Activated CD8-positive, alpha-beta T cell treated with anti-CD3 and anti-CD28 coated beads, Interleukin-2, amount 10 ng/mL, durations not matched to agents 7 days and 5 days (primary cell): ENCODE results near the gene ZMIZ1. TPM values are rescaled to one million over a fixed set of nuclear protein-coding genes. Genes with fewer than 3 reads are reported as not detected.

Experiments used
- ATAC-seq: fragments of 150-1000 bp; cut with Tn5 transposase; one replicate; pipeline ENCODE4 v1.10.0; 2021; ENCODE audit warnings: moderate library complexity
- CTCF ChIA-PET: fragments of 350-600 bp; sonication (Branson Sonifier 250); formaldehyde crosslinking; loops from one replicate; lab custom pipeline; 2021; ENCODE audit warnings: antibody characterized with exemption; lab: Charles Lee
- POLR2A ChIA-PET: fragments of 350-600 bp; sonication (Branson Sonifier 250); formaldehyde crosslinking; loops from one replicate; lab custom pipeline; 2021; ENCODE audit warnings: antibody characterized with exemption; lab: Charles Lee
- DNase-seq: peaks from one replicate; pipeline ENCODE4 v3.0.0-alpha.2; 2020
- H3K27ac Mint-ChIP-seq: one replicate; pipeline ENCODE4 v1.8.0; 2021; ENCODE audit warnings: mild to moderate bottlenecking, mixed read lengths
- H3K27me3 Mint-ChIP-seq: one replicate; pipeline ENCODE4 v1.8.0; 2021; ENCODE audit warnings: low read depth, mixed read lengths
- H3K36me3 Mint-ChIP-seq: one replicate; pipeline ENCODE4 v1.8.0; 2021; ENCODE audit warnings: low read depth, mixed read lengths
- H3K4me1 Mint-ChIP-seq: one replicate; pipeline ENCODE4 v1.8.0; 2021; ENCODE audit warnings: low read depth, mixed read lengths
- H3K4me3 Mint-ChIP-seq: one replicate; pipeline ENCODE4 v1.8.0; 2021; ENCODE audit warnings: mild to moderate bottlenecking, mixed read lengths
- H3K9me3 Mint-ChIP-seq: one replicate; pipeline ENCODE4 v1.8.0; 2022; ENCODE audit warnings: mixed read lengths; ENCODE audit not compliant: insufficient read depth
- total RNA-seq, 2 experiments: library from RNA; stranded (reverse); gene quantifications; one replicate each; pipeline ENCODE4 v1.2.3, GENCODE V29; 2021

ZMIZ1 gene
- total RNA-seq, 2 experiments from 2014 or later, result 39.9 to 40.6 TPM

GRCh38 chr10:79171504-79171903, 102.7 kb downstream of the ZMIZ1 start:
- H3K4me1 Mint-ChIP-seq, result no peaks in the 10 kb centered on the region
- DNase-seq, result no peak
- H3K27me3 Mint-ChIP-seq, result no peaks in the 10 kb centered on the region
- no peak overlapping the region for H3K4me3 Mint-ChIP-seq
- ATAC-seq, result no peak
- POLR2A ChIA-PET, result no interaction called here
- no peaks in the 10 kb centered on the region for H3K9me3 Mint-ChIP-seq
- no peaks in the 10 kb centered on the region for H3K36me3 Mint-ChIP-seq
- CTCF ChIA-PET, result no interaction called here
- no peak overlapping the region for H3K27ac Mint-ChIP-seq

- CTCF ChIA-PET, result interaction anchor here (1.3 kb wide), 1 partner anchor 22 kb away, joined by 3 read pairs; no protein-coding TSS in a partner anchor
- no peak overlapping the region for H3K4me3 Mint-ChIP-seq
- no peak overlapping the region for H3K27ac Mint-ChIP-seq
- POLR2A ChIA-PET, result no interaction called here
- no peaks in the 10 kb centered on the region for H3K27me3 Mint-ChIP-seq
- H3K9me3 Mint-ChIP-seq, result no peaks in the 10 kb centered on the region
- no peaks in the 10 kb centered on the region for H3K36me3 Mint-ChIP-seq
- no peaks in the 10 kb centered on the region for H3K4me1 Mint-ChIP-seq
- no peak for DNase-seq
- no peak for ATAC-seq
These were observed 104.1 kb downstream of the ZMIZ1 start for GRCh38 chr10:79172881-79173280.

- Mint-ChIP-seq H3K9me3 (no peaks in the 10 kb centered on the region), H3K4me1 (no peaks in the 10 kb centered on the region), H3K36me3 (no peaks in the 10 kb centered on the region), H3K27me3 (no peaks in the 10 kb centered on the region), H3K4me3 (no peak overlapping the region), H3K27ac (no peak overlapping the region)
- DNase-seq (no peak), ATAC-seq (no peak)
- ChIA-PET POLR2A (no interaction called here), CTCF (interaction anchor here (1.3 kb wide), 1 partner anchor 22 kb away, joined by 3 read pairs; no protein-coding TSS in a partner anchor)
These were observed 105.0 kb downstream of the ZMIZ1 start for GRCh38 chr10:79173582-79174262.

- H3K4me3 Mint-ChIP-seq, result no peak overlapping the region
- DNase-seq (no peak), ATAC-seq (no peak)
- H3K27me3 Mint-ChIP-seq, result no peaks in the 10 kb centered on the region
- no peaks in the 10 kb centered on the region for H3K4me1 Mint-ChIP-seq
- H3K36me3 Mint-ChIP-seq, result no peaks in the 10 kb centered on the region
- no peak overlapping the region for H3K27ac Mint-ChIP-seq
- CTCF ChIA-PET, result interaction anchor here (1.2 kb wide), 1 partner anchor 19 kb away, joined by 6 read pairs; no protein-coding TSS in a partner anchor
- H3K9me3 Mint-ChIP-seq, result no peaks in the 10 kb centered on the region
- POLR2A ChIA-PET, result no interaction called here
These were observed 107.3 kb downstream of the ZMIZ1 start for GRCh38 chr10:79176052-79176501.

- Mint-ChIP-seq H3K36me3 (no peaks in the 10 kb centered on the region), H3K4me3 (no peak overlapping the region), H3K27ac (no peak overlapping the region), H3K4me1 (no peaks in the 10 kb centered on the region), H3K27me3 (no peaks in the 10 kb centered on the region), H3K9me3 (no peaks in the 10 kb centered on the region)
- ChIA-PET POLR2A (interaction anchor here (0.6 kb wide), 1 partner anchor 518 kb away, joined by 3 read pairs; no protein-coding TSS in a partner anchor), CTCF (interaction anchor here (1.2 kb wide), 1 partner anchor 18 kb away, joined by 6 read pairs; no protein-coding TSS in a partner anchor)
- DNase-seq, result no peak
- no peak for ATAC-seq
These were observed 108.3 kb downstream of the ZMIZ1 start for GRCh38 chr10:79176949-79177602.

- H3K36me3 Mint-ChIP-seq, result no peaks in the 10 kb centered on the region
- H3K4me1 Mint-ChIP-seq, result no peaks in the 10 kb centered on the region
- no peak overlapping the region for H3K27ac Mint-ChIP-seq
- DNase-seq (no peak), ATAC-seq (no peak)
- no peaks in the 10 kb centered on the region for H3K9me3 Mint-ChIP-seq
- ChIA-PET POLR2A (no interaction called here), CTCF (interaction anchor here (1.9 kb wide), 1 partner anchor 17 kb away, joined by 5 read pairs; no protein-coding TSS in a partner anchor)
- H3K27me3 Mint-ChIP-seq, result no peaks in the 10 kb centered on the region
- H3K4me3 Mint-ChIP-seq, result no peak overlapping the region
These were observed 109.4 kb downstream of the ZMIZ1 start for GRCh38 chr10:79178070-79178576.

GRCh38 chr10:79178614-79179163, 109.9 kb downstream of the ZMIZ1 start:
- ChIA-PET POLR2A (no interaction called here), CTCF (interaction anchor here (1.9 kb wide), 1 partner anchor 16 kb away, joined by 5 read pairs; no protein-coding TSS in a partner anchor)
- no peaks in the 10 kb centered on the region for H3K9me3 Mint-ChIP-seq
- no peak overlapping the region for H3K4me3 Mint-ChIP-seq
- peak overlapping the region; percentile 9 for H3K27ac Mint-ChIP-seq
- no peaks in the 10 kb centered on the region for H3K27me3 Mint-ChIP-seq
- no peaks in the 10 kb centered on the region for H3K4me1 Mint-ChIP-seq
- no peaks in the 10 kb centered on the region for H3K36me3 Mint-ChIP-seq
- ATAC-seq (no peak), DNase-seq (no peak)

- Mint-ChIP-seq H3K4me1 (no peaks in the 10 kb centered on the region), H3K27me3 (no peaks in the 10 kb centered on the region), H3K4me3 (no peak overlapping the region), H3K36me3 (no peaks in the 10 kb centered on the region), H3K27ac (peak overlapping the region; percentile 9), H3K9me3 (no peaks in the 10 kb centered on the region)
- DNase-seq (no peak), ATAC-seq (no peak)
- CTCF ChIA-PET, result interaction anchor here (1.9 kb wide), 1 partner anchor 15 kb away, joined by 5 read pairs; no protein-coding TSS in a partner anchor
- POLR2A ChIA-PET, result no interaction called here
These were observed 110.6 kb downstream of the ZMIZ1 start for GRCh38 chr10:79179164-79179956.

GRCh38 chr10:79179957-79180309, 111.2 kb downstream of the ZMIZ1 start:
- CTCF ChIA-PET, result no interaction called here
- no peaks in the 10 kb centered on the region for H3K4me1 Mint-ChIP-seq
- H3K9me3 Mint-ChIP-seq, result no peaks in the 10 kb centered on the region
- no peak overlapping the region for H3K4me3 Mint-ChIP-seq
- ATAC-seq, result no peak
- H3K36me3 Mint-ChIP-seq, result no peaks in the 10 kb centered on the region
- DNase-seq, result no peak
- POLR2A ChIA-PET, result no interaction called here
- H3K27ac Mint-ChIP-seq, result no peak overlapping the region
- H3K27me3 Mint-ChIP-seq, result no peaks in the 10 kb centered on the region

GRCh38 chr10:79180414-79181221, 111.9 kb downstream of the ZMIZ1 start:
- no peak overlapping the region for H3K27ac Mint-ChIP-seq
- POLR2A ChIA-PET, result no interaction called here
- DNase-seq (no peak), ATAC-seq (no peak)
- H3K27me3 Mint-ChIP-seq, result no peaks in the 10 kb centered on the region
- H3K36me3 Mint-ChIP-seq, result no peaks in the 10 kb centered on the region
- no peak overlapping the region for H3K4me3 Mint-ChIP-seq
- CTCF ChIA-PET, result no interaction called here
- H3K9me3 Mint-ChIP-seq, result no peaks in the 10 kb centered on the region
- H3K4me1 Mint-ChIP-seq, result no peaks in the 10 kb centered on the region

GRCh38 chr10:79181227-79181626, 112.5 kb downstream of the ZMIZ1 start:
- H3K36me3 Mint-ChIP-seq, result no peaks in the 10 kb centered on the region
- no peaks in the 10 kb centered on the region for H3K9me3 Mint-ChIP-seq
- ChIA-PET POLR2A (no interaction called here), CTCF (no interaction called here)
- no peaks in the 10 kb centered on the region for H3K4me1 Mint-ChIP-seq
- no peak overlapping the region for H3K4me3 Mint-ChIP-seq
- no peak overlapping the region for H3K27ac Mint-ChIP-seq
- ATAC-seq (no peak), DNase-seq (no peak)
- no peaks in the 10 kb centered on the region for H3K27me3 Mint-ChIP-seq
